ENCODE measurements around the gene OPCML.

The OPCML gene

DNA sequence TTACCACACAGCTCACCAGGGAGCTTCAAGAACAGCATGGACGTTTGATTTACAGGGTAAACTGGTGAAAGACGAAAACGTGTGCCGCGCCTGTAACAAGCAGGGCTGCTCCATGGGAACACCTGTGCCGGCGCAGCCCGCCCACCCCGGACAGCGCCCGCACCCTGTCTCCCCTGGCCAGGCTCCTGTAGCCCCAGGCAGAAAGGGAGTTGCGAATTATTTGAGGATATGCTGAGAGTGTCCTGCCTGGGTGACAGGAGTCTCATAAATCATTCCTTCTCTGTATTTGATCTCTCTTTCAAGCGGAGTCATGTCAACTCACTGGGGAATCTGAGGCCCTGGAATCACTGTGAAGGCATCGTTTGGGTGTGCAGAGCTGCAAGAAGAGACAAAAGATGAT is 804.3 kb downstream of the OPCML start:
- TF ChIP-seq, protein P1, sequence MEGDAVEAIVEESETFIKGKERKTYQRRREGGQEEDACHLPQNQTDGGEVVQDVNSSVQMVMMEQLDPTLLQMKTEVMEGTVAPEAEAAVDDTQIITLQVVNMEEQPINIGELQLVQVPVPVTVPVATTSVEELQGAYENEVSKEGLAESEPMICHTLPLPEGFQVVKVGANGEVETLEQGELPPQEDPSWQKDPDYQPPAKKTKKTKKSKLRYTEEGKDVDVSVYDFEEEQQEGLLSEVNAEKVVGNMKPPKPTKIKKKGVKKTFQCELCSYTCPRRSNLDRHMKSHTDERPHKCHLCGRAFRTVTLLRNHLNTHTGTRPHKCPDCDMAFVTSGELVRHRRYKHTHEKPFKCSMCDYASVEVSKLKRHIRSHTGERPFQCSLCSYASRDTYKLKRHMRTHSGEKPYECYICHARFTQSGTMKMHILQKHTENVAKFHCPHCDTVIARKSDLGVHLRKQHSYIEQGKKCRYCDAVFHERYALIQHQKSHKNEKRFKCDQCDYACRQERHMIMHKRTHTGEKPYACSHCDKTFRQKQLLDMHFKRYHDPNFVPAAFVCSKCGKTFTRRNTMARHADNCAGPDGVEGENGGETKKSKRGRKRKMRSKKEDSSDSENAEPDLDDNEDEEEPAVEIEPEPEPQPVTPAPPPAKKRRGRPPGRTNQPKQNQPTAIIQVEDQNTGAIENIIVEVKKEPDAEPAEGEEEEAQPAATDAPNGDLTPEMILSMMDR (IDR thresholded peaks at IDR 0.05; ENCODE audit: borderline replicate concordance, insufficient read depth, low read depth, low read length), result no peak
- no peak overlapping the region for H3K4me3 ChIP-seq (ENCODE audit: low read depth, low read length)

DNA sequence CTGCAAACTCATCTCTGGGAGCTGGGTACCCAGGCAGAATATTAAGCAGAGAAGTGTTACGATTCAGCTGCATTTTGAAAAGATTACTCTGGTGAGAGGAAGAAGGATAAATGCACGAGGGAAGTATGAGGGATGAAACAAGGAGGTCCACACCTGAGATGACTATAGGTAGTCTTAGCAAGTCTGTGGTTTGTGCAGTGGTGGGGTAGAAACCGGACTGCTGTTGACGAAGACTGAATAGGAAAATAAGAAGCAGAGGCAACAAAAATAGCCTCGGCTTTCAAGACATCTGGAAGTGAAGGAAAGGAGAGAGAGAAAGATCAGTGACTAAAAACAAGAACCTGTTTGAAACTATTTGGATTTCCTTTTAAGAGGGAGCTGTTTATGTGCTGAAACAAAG is 810.8 kb downstream of the OPCML start:
- TF ChIP-seq, protein P1 (IDR thresholded peaks at IDR 0.05; ENCODE audit: borderline replicate concordance, insufficient read depth, low read depth, low read length), result no peak
- no peak overlapping the region for H3K4me3 ChIP-seq (ENCODE audit: low read depth, low read length)

DNA sequence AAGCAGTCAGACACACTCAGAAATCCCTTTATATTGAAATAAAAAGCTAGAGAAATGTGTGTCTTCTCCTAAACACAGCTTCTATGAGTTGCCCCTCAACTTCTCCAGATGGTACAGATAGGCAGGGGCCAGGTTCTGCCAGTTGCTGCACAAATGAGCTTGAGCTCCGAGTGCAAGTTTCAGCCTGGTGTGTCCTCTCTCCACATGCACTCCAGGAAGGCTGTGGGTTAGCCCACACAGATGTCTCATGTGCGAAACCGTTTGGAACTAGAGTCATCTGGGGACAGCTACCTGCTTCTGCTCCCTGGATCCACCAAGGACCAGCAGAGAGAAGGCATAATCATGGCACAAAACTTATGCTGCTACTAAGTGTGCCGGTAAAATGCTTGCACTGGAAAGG is 812.6 kb downstream of the OPCML start:
- H3K4me3 ChIP-seq (ENCODE audit: low read depth, low read length), result no peak overlapping the region
- TF ChIP-seq, protein P1 (IDR thresholded peaks at IDR 0.05; ENCODE audit: borderline replicate concordance, insufficient read depth, low read depth, low read length), result no peak

DNA sequence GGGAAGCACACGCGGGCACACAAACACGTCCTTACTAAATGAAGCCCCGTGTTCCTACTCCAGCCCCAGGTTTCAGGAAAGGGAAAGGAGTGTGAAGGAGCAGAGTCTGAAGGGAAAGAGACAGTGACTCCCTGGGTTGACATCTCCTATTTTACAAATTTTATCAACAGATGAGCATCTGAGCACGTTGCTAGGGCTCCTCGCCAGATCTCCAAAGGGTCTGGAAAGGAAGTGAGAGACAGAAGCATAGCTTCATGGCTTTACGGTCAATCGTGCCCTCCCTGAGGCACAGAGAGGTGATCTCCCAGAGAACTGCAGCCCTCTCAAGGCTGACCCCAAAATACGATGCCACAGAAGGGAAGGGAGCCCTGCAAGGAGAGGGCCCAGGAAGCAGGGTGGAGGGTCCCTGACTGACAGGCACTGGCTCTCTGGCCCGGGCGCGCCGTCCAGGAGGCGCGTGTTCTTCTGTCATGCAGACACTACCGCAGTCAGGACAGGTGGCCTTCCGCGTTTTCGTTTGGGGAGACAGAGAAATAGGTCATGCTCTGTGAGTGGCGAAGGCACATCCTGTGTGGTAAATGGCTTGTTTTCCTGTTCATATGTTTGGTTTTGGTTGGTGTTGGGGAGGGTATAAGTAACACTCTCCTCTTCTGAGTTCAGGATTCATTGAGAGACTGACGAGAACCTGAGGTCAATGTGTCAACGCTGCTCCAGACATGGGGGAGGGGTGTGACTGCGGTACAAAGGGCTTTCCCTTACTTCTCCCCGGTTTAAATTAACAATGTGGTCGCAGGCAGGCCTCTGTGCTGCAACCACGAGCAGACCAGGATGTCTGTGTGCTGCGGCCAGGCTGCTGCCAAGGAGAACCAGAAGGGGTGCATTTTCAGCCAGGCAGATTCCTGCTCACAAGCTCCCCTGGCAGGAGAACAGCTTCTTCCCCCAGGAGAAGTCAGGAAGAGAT is 813.3 kb downstream of the OPCML start:
- no peak overlapping the region for H3K4me3 ChIP-seq (ENCODE audit: low read depth, low read length)
- TF ChIP-seq, protein P1 (IDR thresholded peaks at IDR 0.05; ENCODE audit: borderline replicate concordance, insufficient read depth, low read depth, low read length), result no peak

DNA sequence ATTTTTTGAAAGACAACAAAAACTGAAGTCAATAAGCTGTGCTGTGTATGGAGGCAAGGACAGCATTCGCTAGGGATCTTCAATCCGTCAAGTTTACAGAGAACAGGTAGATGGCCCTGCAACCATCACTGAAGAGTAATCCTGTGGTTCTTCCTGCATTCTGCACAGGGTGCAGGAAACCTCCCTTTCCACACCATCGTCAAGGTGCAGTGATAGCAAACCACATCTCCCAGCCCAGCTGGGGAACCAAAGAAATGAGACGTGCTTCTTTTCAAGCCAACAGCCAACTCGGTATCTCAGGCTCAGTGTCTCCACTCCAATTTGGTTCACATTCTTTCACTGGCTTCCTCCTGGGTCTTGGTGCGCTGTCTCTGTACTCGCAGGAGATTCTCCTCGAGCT is 814.5 kb downstream of the OPCML start:
- TF ChIP-seq, protein P1 (IDR thresholded peaks at IDR 0.05; ENCODE audit: borderline replicate concordance, insufficient read depth, low read depth, low read length), result no peak

DNA sequence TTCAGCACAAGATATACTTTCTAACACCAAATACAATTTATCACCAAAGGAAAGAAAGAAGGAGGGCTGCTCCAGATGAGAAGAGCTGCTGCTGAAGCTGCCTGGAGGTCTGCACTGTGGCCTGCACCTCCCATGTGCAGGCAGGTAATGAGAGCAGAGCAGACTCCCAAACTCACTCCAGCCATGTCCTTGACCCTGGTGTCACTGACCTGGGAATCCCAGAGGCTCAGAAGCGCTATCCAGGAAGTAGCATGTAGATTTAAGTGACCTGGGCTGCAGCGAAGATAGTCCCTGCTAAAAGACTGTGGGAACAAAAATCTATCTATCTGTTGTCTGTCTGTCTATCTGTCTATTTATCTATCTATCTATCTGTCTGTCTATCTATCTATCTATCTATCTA is 816.3 kb downstream of the OPCML start:
- H3K4me3 ChIP-seq (ENCODE audit: low read depth, low read length), result no peak overlapping the region
- TF ChIP-seq, protein P1 (IDR thresholded peaks at IDR 0.05; ENCODE audit: borderline replicate concordance, insufficient read depth, low read depth, low read length), result no peak

More for the DNA sequence above, 814.5 kb downstream of the OPCML start:
- H3K4me3 ChIP-seq (ENCODE audit: low read depth, low read length), result no peak overlapping the region
